GM12878 (cell line): ENCODE data around the gene ZC3H10. TPM values are rescaled to one million over a fixed set of nuclear protein-coding genes. Genes with fewer than 3 reads are reported as not detected.

Experiments used
- ATF7 ChIP-seq: fragments of 450-650 bp; IDR thresholded peaks from 2 replicates; pipeline ENCODE4 v1.6.1; 2016; ENCODE audit warnings: low read depth, mild to moderate bottlenecking
- BACH1 ChIP-seq: fragments of 450-650 bp; IDR thresholded peaks from 2 replicates; pipeline ENCODE4 v1.6.1; 2017; ENCODE audit warnings: mild to moderate bottlenecking, borderline replicate concordance
- BMI1 ChIP-seq: fragments of 450-650 bp; IDR thresholded peaks from 2 replicates; pipeline ENCODE4 v1.6.1; 2016; ENCODE audit warnings: mild to moderate bottlenecking, moderate library complexity, borderline replicate concordance
- CBFB ChIP-seq: IDR thresholded peaks from 2 replicates; pipeline ENCODE4 v1.6.1; 2016; ENCODE audit warnings: antibody characterized with exemption, low read depth
- CHD1 ChIP-seq: IDR thresholded peaks from 2 replicates; pipeline ENCODE4 v1.6.1; 2012; ENCODE audit warnings: low read depth, low read length, improper control_type of control experiment
- CHD2 ChIP-seq: IDR thresholded peaks from 2 replicates; pipeline ENCODE4 v1.6.1; 2011; ENCODE audit warnings: low read depth, low read length, improper control_type of control experiment, borderline replicate concordance
- EGR1 ChIP-seq, 2 experiments: IDR thresholded peaks; 1 replicate in 1 of 2; 2 replicates in 1 of 2; pipeline ENCODE4 v1.6.1; 2011 to 2012; ENCODE audit warnings: low read depth in 2 of 2, low read length in 2 of 2, borderline replicate concordance in 1 of 2, mild to moderate bottlenecking in 1 of 2, moderate library complexity in 1 of 2
- EP300 ChIP-seq, 2 experiments: fragments of 150-350 bp in 1 of 2; IDR thresholded peaks; 2 replicates each; pipeline ENCODE4 v1.6.1; 2011 to 2012; ENCODE audit warnings: low read depth in 2 of 2, low read length in 2 of 2, borderline replicate concordance in 1 of 2, improper control_type of control experiment in 1 of 2, inconsistent platforms in 1 of 2; ENCODE audit not compliant: control insufficient read depth in 1 of 2
- EZH2 ChIP-seq: IDR thresholded peaks from 2 replicates; pipeline ENCODE4 v1.6.1; 2012; ENCODE audit warnings: low read depth, mild to moderate bottlenecking, control low read depth, inconsistent platforms, low read length, borderline replicate concordance; ENCODE audit not compliant: control insufficient read depth
- FOS ChIP-seq: IDR thresholded peaks from 3 replicates; pipeline ENCODE4 v1.6.1; 2011; ENCODE audit warnings: borderline replicate concordance; ENCODE audit not compliant: insufficient read length; ENCODE audit errors: extremely low read depth
- GABPA ChIP-seq: IDR thresholded peaks from 2 replicates; pipeline ENCODE4 v1.6.1; 2014; ENCODE audit warnings: antibody characterized with exemption, low read depth, mild to moderate bottlenecking, inconsistent platforms
- GATAD2B ChIP-seq: fragments of 450-650 bp; conservative IDR thresholded peaks from 2 replicates; pipeline ENCODE4 v1.6.1; 2017; ENCODE audit warnings: low read depth, mild to moderate bottlenecking, moderate library complexity
- HDAC6 ChIP-seq: fragments of 200-600 bp; sonication (generic); IDR thresholded peaks from one replicate; pipeline ENCODE4 v1.8.0; 2017; ENCODE audit warnings: antibody characterized with exemption; ENCODE audit not compliant: unreplicated experiment
- JUND ChIP-seq: IDR thresholded peaks from 2 replicates; pipeline ENCODE4 v1.6.1; 2012; ENCODE audit warnings: low read depth, mild to moderate bottlenecking, low read length, improper control_type of control experiment, moderate library complexity
- KDM1A ChIP-seq: fragments of 200-600 bp; sonication (generic); IDR thresholded peaks from 2 replicates; pipeline ENCODE4 v1.6.1; 2016; ENCODE audit warnings: borderline replicate concordance
- LARP7 ChIP-seq: fragments of 450-650 bp; IDR thresholded peaks from 2 replicates; pipeline ENCODE4 v1.6.1; 2017; ENCODE audit warnings: mild to moderate bottlenecking
- NFIC ChIP-seq: IDR thresholded peaks from 2 replicates; pipeline ENCODE4 v1.6.1; 2012; ENCODE audit warnings: low read depth, mild to moderate bottlenecking, inconsistent platforms, low read length, moderate library complexity
- NFXL1 ChIP-seq: fragments of 450-650 bp; IDR thresholded peaks from 2 replicates; pipeline ENCODE4 v1.6.1; 2017; ENCODE audit warnings: antibody characterized with exemption, mild to moderate bottlenecking, borderline replicate concordance
- NR2C1 ChIP-seq: fragments of 450-650 bp; IDR thresholded peaks from 2 replicates; pipeline ENCODE4 v1.6.1; 2017; ENCODE audit warnings: antibody characterized with exemption, mild to moderate bottlenecking, moderate library complexity
- RB1 ChIP-seq: fragments of 450-650 bp; formaldehyde crosslinking; IDR thresholded peaks from 2 replicates; pipeline ENCODE4 v1.6.1; 2017; ENCODE audit warnings: mild to moderate bottlenecking, borderline replicate concordance
- SMARCA5 ChIP-seq: fragments of 450-650 bp; IDR thresholded peaks from 2 replicates; pipeline ENCODE4 v1.6.1; 2017; ENCODE audit warnings: mild to moderate bottlenecking
- WRNIP1 ChIP-seq: IDR thresholded peaks from 2 replicates; pipeline ENCODE4 v1.6.1; 2011; ENCODE audit warnings: low read depth, low read length, improper control_type of control experiment, borderline replicate concordance
- YBX1 ChIP-seq: fragments of 450-650 bp; IDR thresholded peaks from 2 replicates; pipeline ENCODE4 v1.6.1; 2016; ENCODE audit warnings: antibody characterized with exemption
- ZNF207 ChIP-seq: fragments of 450-650 bp; IDR thresholded peaks from 2 replicates; pipeline ENCODE4 v1.6.1; 2014; ENCODE audit warnings: antibody characterized with exemption, mild to moderate bottlenecking, borderline replicate concordance
- ZNF217 ChIP-seq: fragments of 450-650 bp; IDR thresholded peaks from 2 replicates; pipeline ENCODE4 v1.6.1; 2017; ENCODE audit warnings: antibody characterized with exemption, mild to moderate bottlenecking
- ZNF622 ChIP-seq: fragments of 450-650 bp; IDR thresholded peaks from 2 replicates; pipeline ENCODE4 v1.6.1; 2017; ENCODE audit warnings: mild to moderate bottlenecking, inconsistent platforms
- polyA plus RNA-seq, 11 experiments: library from polyadenylated mRNA; depleted of rRNA in 4 of 11; unstranded in 6 of 11; stranded (reverse) in 5 of 11; fragments of >200 nt; fragmentation: Nextera tagmentation in 4 of 11; fragmentation: Illumina TruSeq in 1 of 11; extraction: Ambion mirVana in 4 of 11; extraction: Trizol in 1 of 11; gene quantifications; 1 replicate in 1 of 11; 2 replicates in 10 of 11; pipeline versions ENCODE4 v1.2.1 to v1.2.3, GENCODE V29; 2011 to 2016; ENCODE audit warnings: inconsistent platforms in 2 of 11, missing spikeins in 2 of 11, low read depth in 1 of 11
- total RNA-seq, 4 experiments: library from RNA; depleted of rRNA in 3 of 4; stranded (reverse); fragments of >200 nt in 3 of 4; fragmentation: Illumina TruSeq in 1 of 4; extraction: Trizol in 1 of 4; gene quantifications; 2 replicates each; pipeline versions ENCODE4 v1.2.1 to v1.2.3, GENCODE V29; 2013 to 2021
- TF ChIP-seq, protein P1 (sequence below): IDR thresholded peaks from 2 replicates; pipeline ENCODE4 v1.6.1; 2011; ENCODE audit warnings: low read depth, mild to moderate bottlenecking, low read length, moderate library complexity, borderline replicate concordance; ENCODE audit errors: extremely low read depth
- TF ChIP-seq, protein P2 (sequence below): fragments of 450-650 bp; IDR thresholded peaks from 2 replicates; pipeline ENCODE4 v1.6.1; 2017; ENCODE audit warnings: mild to moderate bottlenecking
- TF ChIP-seq, protein P3 (sequence below): IDR thresholded peaks from 2 replicates; pipeline ENCODE4 v1.6.1; 2012; ENCODE audit warnings: low read length, inconsistent platforms

The ZC3H10 gene
- total and polyA plus RNA-seq, 10 of the 15 experiments (the other 5 are each of a cell fraction or from before 2014, with no cell fraction given): 0.56 to 6.4 (median 3.7) TPM

- TF ChIP-seq, protein P1, sequence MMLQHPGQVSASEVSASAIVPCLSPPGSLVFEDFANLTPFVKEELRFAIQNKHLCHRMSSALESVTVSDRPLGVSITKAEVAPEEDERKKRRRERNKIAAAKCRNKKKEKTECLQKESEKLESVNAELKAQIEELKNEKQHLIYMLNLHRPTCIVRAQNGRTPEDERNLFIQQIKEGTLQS: no peak
- TF ChIP-seq NFXL1: no peak
- no peak; the same call in 1 of the 2 replicates for TF ChIP-seq ZNF207
- no peak for TF ChIP-seq ZNF217
- TF ChIP-seq FOS: no peak
- TF ChIP-seq WRNIP1: no peak
- peak; percentile 81; the same call in 1 of the 2 replicates for TF ChIP-seq LARP7
- no peak for TF ChIP-seq SMARCA5
- TF ChIP-seq YBX1: no peak
- peak; percentile 71 for TF ChIP-seq GABPA
- TF ChIP-seq, protein P2, sequence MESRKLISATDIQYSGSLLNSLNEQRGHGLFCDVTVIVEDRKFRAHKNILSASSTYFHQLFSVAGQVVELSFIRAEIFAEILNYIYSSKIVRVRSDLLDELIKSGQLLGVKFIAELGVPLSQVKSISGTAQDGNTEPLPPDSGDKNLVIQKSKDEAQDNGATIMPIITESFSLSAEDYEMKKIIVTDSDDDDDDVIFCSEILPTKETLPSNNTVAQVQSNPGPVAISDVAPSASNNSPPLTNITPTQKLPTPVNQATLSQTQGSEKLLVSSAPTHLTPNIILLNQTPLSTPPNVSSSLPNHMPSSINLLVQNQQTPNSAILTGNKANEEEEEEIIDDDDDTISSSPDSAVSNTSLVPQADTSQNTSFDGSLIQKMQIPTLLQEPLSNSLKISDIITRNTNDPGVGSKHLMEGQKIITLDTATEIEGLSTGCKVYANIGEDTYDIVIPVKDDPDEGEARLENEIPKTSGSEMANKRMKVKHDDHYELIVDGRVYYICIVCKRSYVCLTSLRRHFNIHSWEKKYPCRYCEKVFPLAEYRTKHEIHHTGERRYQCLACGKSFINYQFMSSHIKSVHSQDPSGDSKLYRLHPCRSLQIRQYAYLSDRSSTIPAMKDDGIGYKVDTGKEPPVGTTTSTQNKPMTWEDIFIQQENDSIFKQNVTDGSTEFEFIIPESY: no peak
- peak in 1 of 2 experiments; percentile 47; a peak in 2 of 4 replicates for TF ChIP-seq EP300 (IDR thresholded peaks at IDR 0.05; ENCODE audit: borderline replicate concordance in 1 of 2, control insufficient read depth in 1 of 2, low read depth in 2 of 2, low read length in 2 of 2)
- peak; percentile 68; the same call in 1 of the 2 replicates for TF ChIP-seq CBFB
- no peak for TF ChIP-seq NFIC
- no peak for TF ChIP-seq ZNF622
- TF ChIP-seq, protein P3, sequence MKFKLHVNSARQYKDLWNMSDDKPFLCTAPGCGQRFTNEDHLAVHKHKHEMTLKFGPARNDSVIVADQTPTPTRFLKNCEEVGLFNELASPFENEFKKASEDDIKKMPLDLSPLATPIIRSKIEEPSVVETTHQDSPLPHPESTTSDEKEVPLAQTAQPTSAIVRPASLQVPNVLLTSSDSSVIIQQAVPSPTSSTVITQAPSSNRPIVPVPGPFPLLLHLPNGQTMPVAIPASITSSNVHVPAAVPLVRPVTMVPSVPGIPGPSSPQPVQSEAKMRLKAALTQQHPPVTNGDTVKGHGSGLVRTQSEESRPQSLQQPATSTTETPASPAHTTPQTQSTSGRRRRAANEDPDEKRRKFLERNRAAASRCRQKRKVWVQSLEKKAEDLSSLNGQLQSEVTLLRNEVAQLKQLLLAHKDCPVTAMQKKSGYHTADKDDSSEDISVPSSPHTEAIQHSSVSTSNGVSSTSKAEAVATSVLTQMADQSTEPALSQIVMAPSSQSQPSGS: no peak
- TF ChIP-seq EZH2: no peak
- TF ChIP-seq JUND: peak; percentile 31; the same call in 1 of the 2 replicates
- no peak for TF ChIP-seq HDAC6
- TF ChIP-seq NR2C1: peak; percentile 92
- TF ChIP-seq KDM1A: no peak
- TF ChIP-seq ATF7: peak; percentile 33; the same call in 1 of the 2 replicates
- no peak for TF ChIP-seq CHD1
- peak; percentile 47; the same call in 1 of the 2 replicates for TF ChIP-seq BACH1
- TF ChIP-seq GATAD2B: no peak; the same call in 1 of the 2 replicates
- peak; percentile 52; the same call in 1 of the 2 replicates for TF ChIP-seq RB1
- TF ChIP-seq CHD2: peak; percentile 93
- TF ChIP-seq EGR1 (IDR thresholded peaks at IDR 0.05; ENCODE audit: borderline replicate concordance in 1 of 2, low read depth in 2 of 2, low read length in 2 of 2): no peak
- TF ChIP-seq BMI1: no peak
Observed at GRCh38 chr12:56104109-56104814, 13.8 kb upstream of the ZC3H10 start, which contains the start of gene PA2G4 (continued).
